Large intestine (tissue), 12 donors: ENCODE measurements around the gene PSORS1C2. TPM values are rescaled to one million over a fixed set of nuclear protein-coding genes. Genes with fewer than 3 reads are reported as not detected.
"Not testable (repeated sequence)": the region's sequence is repeated elsewhere in the genome, so short reads cannot be mapped to it uniquely, and the experiment has no call there.

Experiments
- DNase-seq, 2 donors: peaks; one replicate each; pipeline versions ENCODE4 v3.0.0 to v3.0.0-alpha.2; 2013
- H3K27ac ChIP-seq: one replicate; pipeline ENCODE4 v1.5.1; 2013; ENCODE audit warnings: low read length
- H3K27me3 ChIP-seq: 2 replicates; pipeline ENCODE4 v1.6.1; 2013; ENCODE audit warnings: low read length; ENCODE audit not compliant: control insufficient read depth, insufficient read depth
- H3K36me3 ChIP-seq: 2 replicates; pipeline ENCODE4 v1.6.1; 2013; ENCODE audit warnings: low read length; ENCODE audit not compliant: control insufficient read depth, insufficient read depth
- H3K4me1 ChIP-seq: one replicate; pipeline ENCODE4 v1.6.1; 2013; ENCODE audit warnings: low read length; ENCODE audit not compliant: control insufficient read depth, insufficient read depth
- H3K4me3 ChIP-seq: one replicate; pipeline ENCODE4 v1.5.1; 2013; ENCODE audit warnings: low read length
- H3K9me3 ChIP-seq: one replicate; pipeline ENCODE4 v1.6.1; 2013; ENCODE audit warnings: mild to moderate bottlenecking, low read depth, low read length, moderate library complexity; ENCODE audit not compliant: control insufficient read depth
- WGBS: methylation state at CpG from one replicate; pipeline ENCODE4 v1.1.5; 2013; ENCODE audit warnings: low lambda C conversion rate; ENCODE audit not compliant: insufficient coverage; 5-methylcytosine and 5-hydroxymethylcytosine counted together
- long read RNA-seq, 11 donors: transcript quantifications; one replicate each; lab custom pipeline, GENCODE V29; 2026
- polyA plus RNA-seq: library from polyadenylated mRNA; unstranded; fragments of 120-200 nt; gene quantifications from one replicate; pipeline ENCODE4 v1.2.1, GENCODE V29; 2013

The PSORS1C2 gene
- 0.04 TPM for polyA plus RNA-seq
- long read RNA-seq, donor 1 = 0 reads
- long read RNA-seq, donor 2 = 0 reads
- long read RNA-seq, donor 3 = 0 reads
- long read RNA-seq, donor 4 = 0 reads
- long read RNA-seq, donor 5 = 0 reads
- long read RNA-seq, donor 6 = 0 reads
- long read RNA-seq, donor 7 = 0 reads
- long read RNA-seq, donor 8 = 0 reads
- long read RNA-seq, donor 9 = 0 reads
- long read RNA-seq, donor 10 = 0 reads
- long read RNA-seq, donor 11 = 0 reads

GRCh38 chr6:31138982-31139381 lies at the start of gene PSORS1C2:
Gene PSORS1C2 (minus strand): TSS chr6:31139066. CDS start chr6:31139026, 40 bp downstream.
- no peak for DNase-seq
- H3K4me3 ChIP-seq = no peak within 1 kb of the TSS
- H3K27ac ChIP-seq = no peak within 1 kb of the TSS
- WGBS = no CpG with 5 or more reads among the region's 4 CpGs
- no peaks in the 10 kb centered on the region for H3K27me3 ChIP-seq
- H3K4me1 ChIP-seq = peaks cover 6% of the 10 kb centered on the region
- H3K9me3 ChIP-seq = no peaks in the 10 kb centered on the region
- peaks cover 11% of the 10 kb centered on the region for H3K36me3 ChIP-seq

- Histone ChIP-seq H3K36me3 (no peaks in the 10 kb centered on the region), H3K27me3 (no peaks in the 10 kb centered on the region), H3K27ac (no peak overlapping the region), H3K9me3 (no peaks in the 10 kb centered on the region), H3K4me3 (no peak overlapping the region), H3K4me1 (no peaks in the 10 kb centered on the region)
- 0% methylated on average over 1 of the region's 5 CpGs for WGBS
- DNase-seq = peak in 1 of 2 donors; percentile 53
These were observed 48.9 kb upstream of the PSORS1C2 start for GRCh38 chr6:31187780-31188194.

- no peak for DNase-seq
- Histone ChIP-seq H3K36me3 (no peaks in the 10 kb centered on the region), H3K9me3 (no peaks in the 10 kb centered on the region), H3K27ac (no peak overlapping the region), H3K4me3 (no peak overlapping the region), H3K27me3 (no peaks in the 10 kb centered on the region), H3K4me1 (no peaks in the 10 kb centered on the region)
- 89% methylated on average over 3 of the region's 24 CpGs for WGBS
These were observed 47.3 kb upstream of the PSORS1C2 start for GRCh38 chr6:31186052-31186734.

GRCh38 chr6:31185695-31186051 lies 46.8 kb upstream of the PSORS1C2 start:
- not testable (repeated sequence) for H3K4me1 ChIP-seq, H3K27me3 ChIP-seq, H3K27ac ChIP-seq, DNase-seq, H3K36me3 ChIP-seq, H3K4me3 ChIP-seq, H3K9me3 ChIP-seq
- no CpG with 5 or more reads among the region's 4 CpGs for whole genome bisulfite sequencing

GRCh38 chr6:31183859-31184258 lies 45.0 kb upstream of the PSORS1C2 start:
- H3K27me3 ChIP-seq, DNase-seq, H3K27ac ChIP-seq, H3K4me1 ChIP-seq, H3K36me3 ChIP-seq, H3K9me3 ChIP-seq, H3K4me3 ChIP-seq: not testable (repeated sequence)
- WGBS = no CpG with 5 or more reads among the region's 6 CpGs

- DNase-seq, H3K4me1 ChIP-seq, H3K27ac ChIP-seq, H3K36me3 ChIP-seq, H3K27me3 ChIP-seq, H3K9me3 ChIP-seq, H3K4me3 ChIP-seq: not testable (repeated sequence)
- WGBS = 60% methylated on average over 1 of the region's 2 CpGs
These were observed 44.4 kb upstream of the PSORS1C2 start for GRCh38 chr6:31183287-31183686.

GRCh38 chr6:31180500-31180899 lies 41.6 kb upstream of the PSORS1C2 start:
- H3K27ac ChIP-seq = no peak overlapping the region
- peak overlapping the region; percentile 50 for H3K4me3 ChIP-seq
- H3K4me1 ChIP-seq = no peaks in the 10 kb centered on the region
- WGBS = no CpG with 5 or more reads among the region's 26 CpGs
- no peaks in the 10 kb centered on the region for H3K9me3 ChIP-seq
- H3K27me3 ChIP-seq = no peaks in the 10 kb centered on the region
- no peaks in the 10 kb centered on the region for H3K36me3 ChIP-seq
- peak; percentile 34 to 76 for DNase-seq

GRCh38 chr6:31179896-31180295 lies 41.0 kb upstream of the PSORS1C2 start:
- H3K9me3 ChIP-seq = no peaks in the 10 kb centered on the region
- no peaks in the 10 kb centered on the region for H3K36me3 ChIP-seq
- no CpG with 5 or more reads among the region's 8 CpGs for WGBS
- no peaks in the 10 kb centered on the region for H3K4me1 ChIP-seq
- no peak overlapping the region for H3K27ac ChIP-seq
- DNase-seq = no peak
- H3K4me3 ChIP-seq = peak overlapping the region; percentile 50
- H3K27me3 ChIP-seq = no peaks in the 10 kb centered on the region

- H3K4me3 ChIP-seq = no peak overlapping the region
- H3K27me3 ChIP-seq = no peaks in the 10 kb centered on the region
- H3K4me1 ChIP-seq = no peaks in the 10 kb centered on the region
- H3K9me3 ChIP-seq = no peaks in the 10 kb centered on the region
- no peak for DNase-seq
- WGBS = 86% methylated on average over 1 of the region's 4 CpGs
- no peak overlapping the region for H3K27ac ChIP-seq
- H3K36me3 ChIP-seq = no peaks in the 10 kb centered on the region
These were observed 40.1 kb upstream of the PSORS1C2 start for GRCh38 chr6:31179042-31179386.

- H3K27ac ChIP-seq = no peak overlapping the region
- DNase-seq = no peak
- no peaks in the 10 kb centered on the region for H3K9me3 ChIP-seq
- no peaks in the 10 kb centered on the region for H3K4me1 ChIP-seq
- H3K4me3 ChIP-seq = no peak overlapping the region
- H3K27me3 ChIP-seq = no peaks in the 10 kb centered on the region
- 40% methylated on average over 1 of the region's 8 CpGs for WGBS
- H3K36me3 ChIP-seq = no peaks in the 10 kb centered on the region
These were observed 39.5 kb upstream of the PSORS1C2 start for GRCh38 chr6:31178143-31179041.
